Osteoblast (primary cell): ENCODE data around the gene RELB. TPM values are rescaled to one million over a fixed set of nuclear protein-coding genes. Genes with fewer than 3 reads are reported as not detected.

Source experiments
- DNase-seq: peaks from one replicate; pipeline ENCODE4 v3.0.0; 2011; ENCODE audit warnings: low spot score, mixed read lengths; ENCODE audit not compliant: insufficient read length; ENCODE audit errors: missing footprints
- H2AFZ ChIP-seq: 2 replicates; pipeline ENCODE4 v1.6.0; 2011; ENCODE audit warnings: mild to moderate bottlenecking, low read length
- H3K27ac ChIP-seq: 2 replicates; pipeline ENCODE4 v1.5.1; 2011; ENCODE audit warnings: mild to moderate bottlenecking, low read depth, low read length, moderate library complexity
- H3K27me3 ChIP-seq: 2 replicates; pipeline ENCODE4 v1.6.0; 2012; ENCODE audit warnings: mild to moderate bottlenecking, control low read depth, inconsistent platforms, low read length, moderate library complexity; ENCODE audit not compliant: insufficient read depth
- H3K36me3 ChIP-seq: 2 replicates; pipeline ENCODE4 v1.5.1; 2011; ENCODE audit warnings: mild to moderate bottlenecking, low read length, control low read depth, moderate library complexity; ENCODE audit not compliant: insufficient read depth
- H3K4me1 ChIP-seq: 2 replicates; pipeline ENCODE4 v1.5.1; 2011; ENCODE audit warnings: mild to moderate bottlenecking, low read length, control low read depth, moderate library complexity; ENCODE audit not compliant: insufficient read depth
- H3K4me2 ChIP-seq: 2 replicates; pipeline ENCODE4 v1.6.0; 2011; ENCODE audit warnings: mild to moderate bottlenecking, low read length; ENCODE audit not compliant: insufficient read depth
- H3K4me3 ChIP-seq: fragments of 200-600 bp; sonication (generic); 3 replicates; pipeline ENCODE4 v1.5.1; 2012; ENCODE audit warnings: mild to moderate bottlenecking, low read length, inconsistent platforms; ENCODE audit not compliant: insufficient read depth
- H3K79me2 ChIP-seq: 2 replicates; pipeline ENCODE4 v1.6.0; 2012; ENCODE audit warnings: mild to moderate bottlenecking, low read length, control low read depth, inconsistent platforms; ENCODE audit not compliant: insufficient read depth
- H3K9me3 ChIP-seq: 2 replicates; pipeline ENCODE4 v1.5.1; 2011; ENCODE audit warnings: low read depth, low read length, control low read depth
- H4K20me1 ChIP-seq: 2 replicates; pipeline ENCODE4 v1.6.0; 2012; ENCODE audit warnings: mild to moderate bottlenecking, low read length, control low read depth; ENCODE audit not compliant: insufficient read depth
- CTCF ChIP-seq: IDR thresholded peaks from 2 replicates; pipeline ENCODE4 v1.5.1; 2011; ENCODE audit warnings: mild to moderate bottlenecking, low read depth, low read length, moderate library complexity; ENCODE audit errors: extremely low read depth
- total RNA-seq: library from RNA; depleted of rRNA; stranded (reverse); fragments of >200 nt; gene quantifications from 2 replicates; pipeline ENCODE4 v1.2.3, GENCODE V29; 2012

RELB gene
- total RNA-seq, 1 donor: 9.8 TPM

DNA sequence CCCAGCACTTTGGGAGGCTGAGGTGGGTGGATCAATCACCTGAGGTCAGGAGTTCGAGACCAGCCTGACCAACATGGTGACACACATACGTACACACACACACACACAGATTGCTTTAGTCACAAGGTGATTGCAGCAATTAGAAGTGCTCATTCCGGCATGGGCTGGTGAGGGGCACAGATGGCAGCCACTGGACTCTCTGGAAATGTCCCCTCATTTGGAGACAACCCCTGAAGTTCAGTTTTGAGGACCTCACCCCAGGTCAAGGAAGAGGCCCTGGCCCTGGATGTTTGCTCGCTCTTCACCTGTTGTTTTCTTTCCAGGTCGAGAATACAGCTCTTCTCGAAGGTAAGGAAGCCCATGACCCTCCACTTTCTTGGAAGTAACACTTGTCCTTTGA lies 69.0 kb downstream of the RELB start:
- no peaks in the 10 kb centered on the region for H3K4me1 ChIP-seq
- H3K4me2 ChIP-seq: no peak overlapping the region
- no peaks in the 10 kb centered on the region for H3K9me3 ChIP-seq
- H3K27me3 ChIP-seq: no peaks in the 10 kb centered on the region
- peak; percentile 84 for DNase-seq
- TF ChIP-seq CTCF: no peak
- H3K36me3 ChIP-seq: peaks cover 39% of the 10 kb centered on the region
- H3K4me3 ChIP-seq: no peak overlapping the region
- H3K27ac ChIP-seq: no peak overlapping the region
- peaks cover 15% of the 10 kb centered on the region for H4K20me1 ChIP-seq
- H2AFZ ChIP-seq: no peak overlapping the region
- peaks cover 7% of the 10 kb centered on the region for H3K79me2 ChIP-seq

DNA sequence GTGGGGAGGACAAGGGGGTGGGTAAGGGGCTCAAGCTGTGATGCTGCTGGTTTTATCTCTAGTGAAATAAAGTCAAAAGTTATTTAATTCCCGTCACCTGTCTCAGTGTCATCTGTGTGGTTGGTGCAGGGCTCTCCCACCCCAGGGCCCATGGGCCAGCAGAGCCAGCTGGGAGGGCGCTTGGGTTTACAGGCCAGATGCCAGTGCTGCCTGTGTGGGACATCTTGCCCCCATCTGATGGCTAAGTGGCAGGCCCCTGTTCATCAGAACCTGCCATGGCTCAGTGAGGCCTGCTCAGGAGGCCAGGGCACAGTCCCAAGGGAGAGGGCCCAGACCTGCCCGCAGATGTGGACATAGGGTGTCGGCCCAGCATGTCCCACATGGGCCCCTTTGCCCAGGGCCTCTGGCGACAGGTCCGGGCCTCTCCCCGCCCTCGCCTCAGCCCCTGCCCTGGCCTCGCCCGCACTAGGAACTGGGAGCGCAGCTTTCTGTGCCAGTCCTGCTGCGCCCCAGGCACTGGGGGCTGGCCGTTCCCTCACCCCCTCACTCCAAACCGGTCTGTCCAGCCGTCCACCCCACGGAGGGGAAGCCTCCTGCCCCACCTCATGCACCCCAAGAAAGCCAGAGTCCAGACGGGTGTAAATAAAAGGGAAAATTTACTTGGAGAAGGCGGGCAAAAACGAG lies 69.7 kb downstream of the RELB start:
- Histone ChIP-seq H3K4me3 (no peak overlapping the region), H4K20me1 (peaks cover 11% of the 10 kb centered on the region), H3K4me1 (peaks cover 1% of the 10 kb centered on the region), H2AFZ (no peak overlapping the region), H3K36me3 (peaks cover 33% of the 10 kb centered on the region), H3K4me2 (no peak overlapping the region), H3K27me3 (no peaks in the 10 kb centered on the region), H3K9me3 (no peaks in the 10 kb centered on the region), H3K27ac (no peak overlapping the region), H3K79me2 (peaks cover 4% of the 10 kb centered on the region)
- peak; percentile 77 for DNase-seq
- no peak for TF ChIP-seq CTCF

GRCh38 chr19:45071545-45071938 lies 70.3 kb downstream of the RELB start:
- peaks cover 32% of the 10 kb centered on the region for H3K36me3 ChIP-seq
- peaks cover 2% of the 10 kb centered on the region for H3K4me1 ChIP-seq
- no peak overlapping the region for H3K4me2 ChIP-seq
- peaks cover 4% of the 10 kb centered on the region for H3K79me2 ChIP-seq
- no peak overlapping the region for H3K27ac ChIP-seq
- H3K27me3 ChIP-seq: no peaks in the 10 kb centered on the region
- DNase-seq: peak; percentile 34
- H3K4me3 ChIP-seq: no peak overlapping the region
- H4K20me1 ChIP-seq: peaks cover 10% of the 10 kb centered on the region
- no peak overlapping the region for H2AFZ ChIP-seq
- TF ChIP-seq CTCF: no peak
- no peaks in the 10 kb centered on the region for H3K9me3 ChIP-seq

- H2AFZ ChIP-seq: no peak overlapping the region
- no peaks in the 10 kb centered on the region for H3K27me3 ChIP-seq
- TF ChIP-seq CTCF: no peak
- no peak overlapping the region for H3K27ac ChIP-seq
- H3K4me2 ChIP-seq: no peak overlapping the region
- no peaks in the 10 kb centered on the region for H3K9me3 ChIP-seq
- peak; percentile 71 for DNase-seq
- no peak overlapping the region for H3K4me3 ChIP-seq
- H3K4me1 ChIP-seq: peaks cover 2% of the 10 kb centered on the region
- peaks cover 25% of the 10 kb centered on the region for H3K36me3 ChIP-seq
- H3K79me2 ChIP-seq: no peaks in the 10 kb centered on the region
- H4K20me1 ChIP-seq: peaks cover 4% of the 10 kb centered on the region
Observed at GRCh38 chr19:45071969-45072790, 70.9 kb downstream of the RELB start.
